Measurements from ENCODE around the gene TSPAN4. TPM values are rescaled to one million over a fixed set of nuclear protein-coding genes. Genes with fewer than 3 reads are reported as not detected.

Gene TSPAN4
- total and polyA plus RNA-seq, 2 of the 13 experiments (the other 11 are each of a cell fraction or from before 2014, with no cell fraction given): 31.7 to 68.3 TPM

DNA sequence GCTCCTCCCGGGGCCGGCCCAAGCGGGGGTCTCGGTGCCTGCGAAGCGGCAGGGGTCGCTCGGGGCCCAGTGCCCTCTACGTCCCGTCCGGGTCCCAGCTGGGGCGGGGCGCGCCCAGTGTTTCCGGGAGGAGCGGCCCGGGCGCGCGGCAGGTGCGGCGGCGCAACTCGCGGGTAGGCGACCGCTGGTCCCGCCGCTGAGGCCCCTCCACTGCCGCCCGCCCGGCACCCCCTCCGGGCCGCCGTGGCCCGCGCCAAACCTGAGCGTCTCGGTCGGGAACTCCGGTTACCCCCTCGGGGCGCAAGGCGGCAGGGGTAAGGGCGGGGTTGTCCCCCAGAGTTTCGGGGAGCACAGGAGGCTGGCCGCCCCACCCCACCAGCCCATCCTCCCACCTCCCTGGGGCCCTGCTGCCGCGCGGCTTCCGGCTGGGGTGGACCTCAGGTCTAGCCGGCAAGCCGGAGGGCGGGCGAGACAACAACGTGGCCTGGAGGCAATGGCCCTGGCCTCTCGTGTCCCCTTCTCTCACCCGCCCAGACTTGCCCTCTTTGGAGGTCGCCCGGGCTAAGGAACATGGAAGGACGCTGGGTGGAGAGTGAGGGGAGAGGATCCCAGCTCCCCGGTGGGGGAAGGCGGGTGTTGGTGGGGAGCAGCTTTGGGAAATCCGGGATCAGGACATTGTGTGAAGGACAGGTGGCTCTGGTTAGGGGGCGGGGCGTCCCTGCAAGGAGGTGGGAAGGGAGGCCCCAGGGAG, 15.3 kb upstream of the TSPAN4 start (continued):
- TF ChIP-seq, protein P1, sequence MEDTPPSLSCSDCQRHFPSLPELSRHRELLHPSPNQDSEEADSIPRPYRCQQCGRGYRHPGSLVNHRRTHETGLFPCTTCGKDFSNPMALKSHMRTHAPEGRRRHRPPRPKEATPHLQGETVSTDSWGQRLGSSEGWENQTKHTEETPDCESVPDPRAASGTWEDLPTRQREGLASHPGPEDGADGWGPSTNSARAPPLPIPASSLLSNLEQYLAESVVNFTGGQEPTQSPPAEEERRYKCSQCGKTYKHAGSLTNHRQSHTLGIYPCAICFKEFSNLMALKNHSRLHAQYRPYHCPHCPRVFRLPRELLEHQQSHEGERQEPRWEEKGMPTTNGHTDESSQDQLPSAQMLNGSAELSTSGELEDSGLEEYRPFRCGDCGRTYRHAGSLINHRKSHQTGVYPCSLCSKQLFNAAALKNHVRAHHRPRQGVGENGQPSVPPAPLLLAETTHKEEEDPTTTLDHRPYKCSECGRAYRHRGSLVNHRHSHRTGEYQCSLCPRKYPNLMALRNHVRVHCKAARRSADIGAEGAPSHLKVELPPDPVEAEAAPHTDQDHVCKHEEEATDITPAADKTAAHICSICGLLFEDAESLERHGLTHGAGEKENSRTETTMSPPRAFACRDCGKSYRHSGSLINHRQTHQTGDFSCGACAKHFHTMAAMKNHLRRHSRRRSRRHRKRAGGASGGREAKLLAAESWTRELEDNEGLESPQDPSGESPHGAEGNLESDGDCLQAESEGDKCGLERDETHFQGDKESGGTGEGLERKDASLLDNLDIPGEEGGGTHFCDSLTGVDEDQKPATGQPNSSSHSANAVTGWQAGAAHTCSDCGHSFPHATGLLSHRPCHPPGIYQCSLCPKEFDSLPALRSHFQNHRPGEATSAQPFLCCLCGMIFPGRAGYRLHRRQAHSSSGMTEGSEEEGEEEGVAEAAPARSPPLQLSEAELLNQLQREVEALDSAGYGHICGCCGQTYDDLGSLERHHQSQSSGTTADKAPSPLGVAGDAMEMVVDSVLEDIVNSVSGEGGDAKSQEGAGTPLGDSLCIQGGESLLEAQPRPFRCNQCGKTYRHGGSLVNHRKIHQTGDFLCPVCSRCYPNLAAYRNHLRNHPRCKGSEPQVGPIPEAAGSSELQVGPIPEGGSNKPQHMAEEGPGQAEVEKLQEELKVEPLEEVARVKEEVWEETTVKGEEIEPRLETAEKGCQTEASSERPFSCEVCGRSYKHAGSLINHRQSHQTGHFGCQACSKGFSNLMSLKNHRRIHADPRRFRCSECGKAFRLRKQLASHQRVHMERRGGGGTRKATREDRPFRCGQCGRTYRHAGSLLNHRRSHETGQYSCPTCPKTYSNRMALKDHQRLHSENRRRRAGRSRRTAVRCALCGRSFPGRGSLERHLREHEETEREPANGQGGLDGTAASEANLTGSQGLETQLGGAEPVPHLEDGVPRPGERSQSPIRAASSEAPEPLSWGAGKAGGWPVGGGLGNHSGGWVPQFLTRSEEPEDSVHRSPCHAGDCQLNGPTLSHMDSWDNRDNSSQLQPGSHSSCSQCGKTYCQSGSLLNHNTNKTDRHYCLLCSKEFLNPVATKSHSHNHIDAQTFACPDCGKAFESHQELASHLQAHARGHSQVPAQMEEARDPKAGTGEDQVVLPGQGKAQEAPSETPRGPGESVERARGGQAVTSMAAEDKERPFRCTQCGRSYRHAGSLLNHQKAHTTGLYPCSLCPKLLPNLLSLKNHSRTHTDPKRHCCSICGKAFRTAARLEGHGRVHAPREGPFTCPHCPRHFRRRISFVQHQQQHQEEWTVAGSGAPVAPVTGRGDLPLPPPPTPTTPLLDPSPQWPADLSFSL (CRISPR knock-in tag; IDR thresholded peaks at IDR 0.05): no peak
- TF ChIP-seq NAIF1 (CRISPR knock-in tag; IDR thresholded peaks at IDR 0.05; ENCODE audit: borderline replicate concordance) (no peak), ZNF382 (CRISPR knock-in tag; IDR thresholded peaks at IDR 0.05; ENCODE audit: borderline replicate concordance) (no peak), TARDBP (CRISPR knock-in tag; IDR thresholded peaks at IDR 0.05) (0 out of 2 replicates have a peak, but pooled peaks have one; percentile 26), RAD21 (CRISPR knock-in tag; IDR thresholded peaks at IDR 0.05) (no peak), MAZ (IDR thresholded peaks at IDR 0.05; ENCODE audit: borderline replicate concordance, low read depth, low read length) (no peak), MAZ (CRISPR knock-in tag; IDR thresholded peaks at IDR 0.05; ENCODE audit: low read depth) (0 out of 2 replicates have a peak, but pooled peaks have one; percentile 47), ZFP36L1 (CRISPR knock-in tag; IDR thresholded peaks at IDR 0.05) (no peak), MED13 (CRISPR knock-in tag; IDR thresholded peaks at IDR 0.05) (0 out of 2 replicates have a peak, but pooled peaks have one; percentile 59), KAT8 (CRISPR knock-in tag; IDR thresholded peaks at IDR 0.05) (peak; percentile 41; the same call in 1 of the 2 replicates), KDM5B (CRISPR knock-in tag; IDR thresholded peaks at IDR 0.05; ENCODE audit: borderline replicate concordance) (peak; percentile 57; the same call in 1 of the 2 replicates), ZNF530 (CRISPR knock-in tag; IDR thresholded peaks at IDR 0.05; ENCODE audit: low read depth) (no peak), KDM3A (CRISPR knock-in tag; IDR thresholded peaks at IDR 0.05; ENCODE audit: low read depth) (0 out of 2 replicates have a peak, but pooled peaks have one; percentile 36), ZFP41 (CRISPR knock-in tag; IDR thresholded peaks at IDR 0.05; ENCODE audit: borderline replicate concordance) (peak; percentile 69; the same call in 1 of the 2 replicates), FOXK2 (IDR thresholded peaks at IDR 0.05) (no peak), HNRNPLL (IDR thresholded peaks at IDR 0.05; ENCODE audit: low read depth, low read length, poor library complexity, severe bottlenecking) (peak; percentile 83), MIER3 (CRISPR knock-in tag; IDR thresholded peaks at IDR 0.05; ENCODE audit: borderline replicate concordance) (peak; percentile 35; the same call in 1 of the 2 replicates)
- TF ChIP-seq, protein P2, sequence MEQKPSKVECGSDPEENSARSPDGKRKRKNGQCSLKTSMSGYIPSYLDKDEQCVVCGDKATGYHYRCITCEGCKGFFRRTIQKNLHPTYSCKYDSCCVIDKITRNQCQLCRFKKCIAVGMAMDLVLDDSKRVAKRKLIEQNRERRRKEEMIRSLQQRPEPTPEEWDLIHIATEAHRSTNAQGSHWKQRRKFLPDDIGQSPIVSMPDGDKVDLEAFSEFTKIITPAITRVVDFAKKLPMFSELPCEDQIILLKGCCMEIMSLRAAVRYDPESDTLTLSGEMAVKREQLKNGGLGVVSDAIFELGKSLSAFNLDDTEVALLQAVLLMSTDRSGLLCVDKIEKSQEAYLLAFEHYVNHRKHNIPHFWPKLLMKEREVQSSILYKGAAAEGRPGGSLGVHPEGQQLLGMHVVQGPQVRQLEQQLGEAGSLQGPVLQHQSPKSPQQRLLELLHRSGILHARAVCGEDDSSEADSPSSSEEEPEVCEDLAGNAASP (CRISPR knock-in tag; IDR thresholded peaks at IDR 0.05; ENCODE audit: borderline replicate concordance): peak; percentile 57; the same call in 1 of the 2 replicates
- TF ChIP-seq, protein P3, sequence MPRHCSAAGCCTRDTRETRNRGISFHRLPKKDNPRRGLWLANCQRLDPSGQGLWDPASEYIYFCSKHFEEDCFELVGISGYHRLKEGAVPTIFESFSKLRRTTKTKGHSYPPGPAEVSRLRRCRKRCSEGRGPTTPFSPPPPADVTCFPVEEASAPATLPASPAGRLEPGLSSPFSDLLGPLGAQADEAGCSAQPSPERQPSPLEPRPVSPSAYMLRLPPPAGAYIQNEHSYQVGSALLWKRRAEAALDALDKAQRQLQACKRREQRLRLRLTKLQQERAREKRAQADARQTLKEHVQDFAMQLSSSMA (CRISPR knock-in tag; IDR thresholded peaks at IDR 0.05): peak; percentile 53; the same call in 1 of the 2 replicates
- TF ChIP-seq, protein P4, sequence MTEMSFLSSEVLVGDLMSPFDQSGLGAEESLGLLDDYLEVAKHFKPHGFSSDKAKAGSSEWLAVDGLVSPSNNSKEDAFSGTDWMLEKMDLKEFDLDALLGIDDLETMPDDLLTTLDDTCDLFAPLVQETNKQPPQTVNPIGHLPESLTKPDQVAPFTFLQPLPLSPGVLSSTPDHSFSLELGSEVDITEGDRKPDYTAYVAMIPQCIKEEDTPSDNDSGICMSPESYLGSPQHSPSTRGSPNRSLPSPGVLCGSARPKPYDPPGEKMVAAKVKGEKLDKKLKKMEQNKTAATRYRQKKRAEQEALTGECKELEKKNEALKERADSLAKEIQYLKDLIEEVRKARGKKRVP (CRISPR knock-in tag; IDR thresholded peaks at IDR 0.05): no peak
